UCSD-AML1 (cell line): ENCODE measurements around the gene SVEP1.
A peak's percentile ranks its signal among the peaks of the same experiment; 100 is the strongest.
"Not testable (repeated sequence)": the region's sequence is repeated elsewhere in the genome, so short reads cannot be mapped to it uniquely, and the experiment has no call there.

Experiments
- DNase-seq: peaks from one replicate; lab custom pipeline; 2025; ENCODE audit not compliant: unreplicated experiment; lab: John Stamatoyannopoulos, UW

SVEP1 gene

DNA sequence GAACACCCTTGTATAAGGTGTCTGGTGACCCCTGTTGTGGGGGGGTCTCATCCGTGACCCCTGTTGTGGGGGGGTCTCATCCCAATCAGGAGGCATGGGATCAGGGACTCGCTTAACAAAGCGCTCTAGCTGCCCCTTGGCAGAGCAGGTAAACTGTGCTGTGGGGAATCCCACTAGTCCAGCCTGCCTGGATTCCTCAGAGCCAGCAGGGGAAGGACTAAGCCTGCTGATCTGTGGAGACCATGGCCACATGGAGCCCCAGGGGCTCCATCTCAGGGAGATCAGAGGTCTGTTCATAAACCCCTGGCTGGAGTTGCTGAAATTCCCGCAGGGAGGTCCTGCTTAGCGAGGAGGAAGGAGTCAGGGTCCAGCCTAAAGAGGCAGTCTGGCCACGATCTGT lies 196.1 kb downstream of the SVEP1 start:
- DNase-seq, result no peak

DNA sequence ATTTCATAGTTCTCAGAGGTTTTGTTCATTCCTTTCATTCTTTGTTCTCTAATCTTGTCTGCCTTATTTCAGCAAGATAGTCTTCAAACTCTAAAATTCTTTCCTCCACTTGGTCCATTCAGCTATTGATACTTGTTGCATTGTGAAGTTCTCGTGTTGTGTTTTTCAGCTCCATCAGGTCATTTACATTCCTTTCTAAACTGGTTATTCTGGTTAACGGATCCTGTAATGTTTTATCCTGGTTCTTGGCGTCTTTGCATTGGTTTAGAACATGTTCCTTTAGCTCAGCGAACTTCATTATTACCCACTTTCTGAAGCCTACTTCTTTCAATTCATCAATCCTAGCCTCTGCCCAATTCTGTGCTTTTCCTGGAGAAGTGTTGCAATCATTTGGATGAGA lies 196.8 kb downstream of the SVEP1 start:
- DNase-seq, result no peak

DNA sequence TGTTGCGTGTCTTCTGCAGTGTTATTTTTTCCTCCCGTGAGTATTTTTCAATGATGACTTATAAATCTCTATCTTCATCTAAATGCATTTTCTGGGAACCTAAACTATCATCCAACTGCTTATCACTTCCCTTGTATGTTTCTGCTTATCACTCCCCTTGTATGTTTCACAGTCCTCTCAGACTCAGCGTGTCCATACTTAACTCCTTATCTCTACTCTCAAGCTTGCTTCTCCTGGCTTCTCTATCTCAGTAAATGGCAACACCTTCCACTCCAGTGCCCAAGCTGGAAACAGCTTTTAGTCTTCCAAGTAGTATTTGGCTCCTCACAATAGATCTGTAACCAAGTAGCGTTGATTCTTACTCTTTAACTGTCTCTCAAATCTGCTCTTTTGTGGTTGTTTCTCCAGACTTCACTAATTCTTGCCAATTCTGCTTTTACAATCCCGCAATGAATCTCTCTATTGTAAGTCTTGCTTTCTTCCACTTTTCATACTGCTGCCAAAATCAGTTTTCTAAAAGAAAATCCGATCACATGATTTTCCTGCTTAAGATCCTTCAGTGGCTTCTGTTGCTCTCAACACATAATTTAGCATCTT lies 208.0 kb downstream of the SVEP1 start:
- no peak for DNase-seq

DNA sequence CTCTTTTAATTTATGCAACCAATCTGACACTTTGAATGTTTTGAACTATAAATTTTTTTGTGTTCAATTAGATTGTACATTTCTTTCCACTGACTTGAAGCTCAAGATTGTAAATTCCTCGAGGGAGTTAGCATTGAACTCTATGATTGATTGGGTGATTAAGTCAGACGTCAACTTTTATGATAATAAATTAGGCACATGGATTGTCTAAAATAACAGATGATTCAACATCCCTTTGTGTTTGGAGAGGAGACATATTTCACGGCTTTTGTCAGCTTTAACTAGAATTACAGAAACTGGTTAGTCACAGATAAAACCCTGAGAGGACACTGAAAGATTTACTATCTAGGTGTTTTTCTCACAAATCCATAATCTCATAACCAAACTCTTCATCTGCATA lies 209.2 kb downstream of the SVEP1 start:
- no peak for DNase-seq

DNA sequence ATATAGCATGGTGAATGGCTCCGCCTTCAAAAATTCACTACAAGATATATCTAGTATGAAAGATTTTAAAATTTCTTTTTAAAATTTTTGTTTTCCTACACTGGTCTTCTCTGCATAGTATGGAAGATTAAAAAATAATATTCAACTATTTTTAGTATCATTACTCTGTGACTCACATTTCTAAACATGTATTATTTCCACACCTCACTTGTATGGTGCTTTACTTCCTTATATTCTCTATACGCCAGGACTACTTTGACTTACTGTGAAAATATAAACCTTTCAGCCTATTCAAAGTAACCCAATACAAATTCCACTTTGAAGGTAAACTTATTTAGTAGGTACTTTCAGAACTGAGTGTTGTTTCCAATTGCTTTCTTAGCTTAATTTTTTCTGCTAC lies 215.1 kb downstream of the SVEP1 start:
- DNase-seq, result no peak

DNA sequence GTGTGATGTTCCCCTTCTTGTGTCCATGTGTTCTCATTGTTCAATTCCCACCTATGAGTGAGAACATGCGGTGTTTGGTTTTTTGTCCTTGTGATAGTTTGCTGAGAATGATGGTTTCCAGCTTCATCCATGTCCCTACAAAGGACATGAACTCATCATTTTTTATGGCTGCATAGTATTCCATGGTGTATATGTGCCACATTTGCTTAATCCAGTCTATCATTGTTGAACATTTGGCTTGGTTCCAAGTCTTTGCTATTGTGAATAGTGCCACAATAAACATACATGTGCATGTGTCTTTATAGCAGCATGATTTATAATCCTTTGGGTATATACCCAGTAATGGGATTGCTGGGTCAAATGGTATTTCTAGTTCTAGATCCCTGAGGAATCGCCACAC lies 220.5 kb downstream of the SVEP1 start:
- not testable (repeated sequence) for DNase-seq

DNA sequence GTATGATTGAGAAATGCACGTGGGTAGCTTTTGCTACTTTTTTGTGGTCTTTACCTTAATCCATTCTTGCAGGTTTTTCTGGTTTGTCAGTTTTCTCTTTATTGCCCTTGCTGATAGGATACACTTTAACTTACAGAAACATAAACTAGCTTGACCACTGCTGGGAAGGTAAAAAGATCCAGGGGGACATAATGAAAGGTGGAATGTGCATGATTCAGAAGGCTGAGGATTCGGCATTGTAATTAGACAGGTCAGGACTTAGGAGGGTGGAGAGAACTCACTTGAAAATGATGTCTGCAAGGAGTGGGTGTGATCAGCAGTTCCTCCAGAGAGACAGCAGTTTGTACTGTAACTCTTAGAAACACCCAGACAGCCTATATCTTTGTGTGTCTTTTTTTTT lies 222.0 kb downstream of the SVEP1 start:
- no peak for DNase-seq

DNA sequence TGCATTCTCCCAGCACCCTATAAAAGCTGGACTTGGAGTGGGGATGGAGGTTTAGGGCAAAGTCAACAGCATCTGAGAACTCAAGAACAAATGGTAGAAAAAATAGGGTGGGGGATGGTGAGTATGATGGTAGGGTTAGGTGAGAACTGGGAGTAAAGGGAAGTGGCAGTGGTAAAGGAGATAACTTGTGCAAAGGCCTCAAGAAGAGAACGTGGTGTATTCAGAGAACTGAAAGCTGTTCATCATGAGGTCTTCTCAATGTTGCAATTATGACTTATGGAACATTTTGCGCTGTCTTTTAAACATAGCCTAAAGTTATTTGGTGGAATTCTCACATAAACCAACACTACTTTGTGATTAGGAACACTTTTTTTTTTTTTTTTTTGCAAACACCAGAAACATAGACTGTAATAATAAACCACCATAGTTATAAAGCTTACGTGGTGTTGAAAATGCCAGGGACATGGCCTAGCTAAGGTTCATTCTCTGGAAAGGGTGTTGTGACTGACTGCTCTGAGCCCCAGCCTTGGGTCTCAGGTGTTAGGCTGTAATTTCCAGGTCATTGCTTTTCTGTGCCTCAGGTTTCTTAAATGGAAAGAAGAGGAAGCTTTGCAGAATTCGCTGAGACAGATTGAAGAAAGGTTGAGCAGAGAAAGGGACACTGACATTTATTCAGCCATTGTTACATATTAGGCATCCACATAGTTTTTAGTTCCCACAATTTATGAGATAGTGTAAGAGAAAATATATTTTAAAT lies 222.7 kb downstream of the SVEP1 start:
- no peak for DNase-seq

DNA sequence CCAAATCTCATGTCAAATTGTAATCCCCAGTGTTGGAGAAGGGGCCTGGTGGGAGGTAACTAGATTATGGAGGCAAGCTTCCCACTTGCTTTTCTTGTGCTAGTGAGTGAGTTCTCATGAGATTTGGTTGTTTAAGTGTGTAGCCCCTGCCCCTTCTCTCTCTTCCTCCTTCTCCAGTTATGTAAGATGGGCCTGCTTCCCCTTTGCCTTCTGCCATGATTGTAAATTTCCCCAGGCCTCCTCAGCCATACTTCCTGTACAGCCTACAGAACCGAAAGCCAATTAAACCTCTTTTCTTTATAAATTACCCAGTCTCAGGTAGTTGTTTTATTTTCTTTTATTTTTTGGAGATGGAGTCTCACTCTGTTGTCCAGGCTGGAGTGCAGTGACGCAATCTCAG lies 223.6 kb downstream of the SVEP1 start:
- no peak for DNase-seq

DNA sequence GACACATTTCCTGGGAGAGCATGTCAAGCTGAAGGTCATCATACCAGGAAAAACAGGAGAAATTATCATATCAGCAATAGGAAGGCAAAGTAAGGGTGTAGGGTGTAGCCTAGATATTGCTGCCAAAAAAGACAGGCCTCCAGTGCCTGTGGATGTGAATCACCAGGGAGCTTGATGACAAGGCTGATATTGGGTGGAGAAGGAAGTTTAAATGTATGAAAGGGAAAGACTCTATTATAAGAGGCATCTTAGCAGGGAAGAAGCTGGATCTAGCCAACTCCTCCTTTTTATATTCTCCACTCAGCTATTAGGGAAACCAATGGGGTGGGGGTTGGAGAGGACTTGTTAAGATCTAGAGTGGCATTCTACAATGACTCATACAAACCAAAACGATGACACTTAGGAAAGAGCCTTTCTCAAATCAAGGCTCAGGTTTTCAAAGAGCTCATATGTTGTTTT lies 228.5 kb downstream of the SVEP1 start:
- DNase-seq, result no peak

DNA sequence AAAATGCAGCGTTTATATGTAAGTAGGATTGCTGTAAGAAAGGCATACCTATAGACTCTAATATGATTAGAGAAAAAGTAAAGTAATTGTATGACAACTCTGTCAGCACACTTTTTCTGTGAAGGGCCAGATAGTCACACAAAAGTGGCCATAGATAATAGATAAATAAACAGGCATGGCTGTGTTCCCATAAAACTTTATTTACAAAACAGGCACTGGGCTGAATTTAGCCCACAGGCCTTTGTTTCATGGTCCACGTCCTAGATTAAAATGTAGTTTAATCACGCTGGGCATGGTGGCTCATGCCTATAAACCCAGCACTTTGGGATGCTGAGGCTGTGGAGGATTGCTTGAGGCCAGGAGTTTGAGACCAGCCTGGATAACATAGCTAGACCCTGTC lies 233.2 kb downstream of the SVEP1 start:
- DNase-seq, result no peak

DNA sequence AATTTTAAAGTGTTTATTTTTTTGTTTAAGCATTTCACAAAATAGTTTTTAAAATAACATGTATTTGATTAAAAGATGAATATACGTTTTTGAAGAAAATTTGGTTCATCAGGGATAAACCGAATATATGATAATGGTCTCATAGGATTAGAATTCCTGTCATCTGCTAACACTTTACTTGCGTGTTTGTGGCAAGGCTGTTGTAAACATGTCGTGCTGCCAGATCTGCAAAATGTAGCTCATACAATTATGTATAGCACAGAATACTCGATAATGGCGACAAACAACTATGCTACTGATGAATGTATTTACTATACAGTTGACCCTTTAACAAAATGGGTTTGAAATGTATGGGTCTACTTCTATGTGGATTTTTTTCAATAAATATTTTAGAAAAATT lies 234.7 kb downstream of the SVEP1 start:
- no peak for DNase-seq

DNA sequence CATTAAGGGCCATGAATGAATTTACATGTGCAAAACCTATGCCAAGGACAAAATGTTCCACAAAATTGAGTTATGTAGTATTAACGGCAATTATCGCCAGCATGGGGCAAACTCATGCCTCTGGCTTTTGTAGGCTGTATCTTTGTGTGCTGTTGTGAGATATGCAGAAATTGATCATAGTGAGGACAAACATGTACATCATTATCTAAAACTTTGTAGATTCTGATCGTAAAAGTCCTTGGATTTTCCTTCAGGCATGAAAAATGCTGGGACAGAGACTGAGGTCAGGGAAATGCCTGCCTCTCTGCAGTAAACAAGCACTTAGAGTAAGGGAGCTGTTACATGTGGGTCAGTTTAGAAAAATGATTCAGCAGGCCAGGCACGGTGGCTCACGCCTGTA lies 236.0 kb downstream of the SVEP1 start:
- no peak for DNase-seq

DNA sequence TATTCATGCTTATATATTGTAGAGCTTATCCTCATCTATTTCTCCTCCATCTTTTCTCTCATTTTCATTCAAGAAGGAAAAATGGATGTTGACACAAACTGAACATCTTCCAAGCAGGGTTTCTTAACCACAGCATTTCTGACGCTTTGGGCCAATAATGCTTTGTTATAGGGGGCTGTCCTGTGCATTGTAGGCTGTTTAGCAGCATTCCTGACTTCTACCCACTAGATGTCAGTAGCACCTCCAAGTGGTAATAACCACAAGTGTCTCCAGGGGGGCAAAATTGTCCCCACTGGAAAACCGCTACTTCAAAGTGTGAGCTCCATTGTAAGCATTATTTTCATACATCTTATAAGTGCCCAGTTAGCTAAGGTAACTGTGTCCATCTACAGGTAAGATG lies 239.2 kb downstream of the SVEP1 start:
- no peak for DNase-seq

DNA sequence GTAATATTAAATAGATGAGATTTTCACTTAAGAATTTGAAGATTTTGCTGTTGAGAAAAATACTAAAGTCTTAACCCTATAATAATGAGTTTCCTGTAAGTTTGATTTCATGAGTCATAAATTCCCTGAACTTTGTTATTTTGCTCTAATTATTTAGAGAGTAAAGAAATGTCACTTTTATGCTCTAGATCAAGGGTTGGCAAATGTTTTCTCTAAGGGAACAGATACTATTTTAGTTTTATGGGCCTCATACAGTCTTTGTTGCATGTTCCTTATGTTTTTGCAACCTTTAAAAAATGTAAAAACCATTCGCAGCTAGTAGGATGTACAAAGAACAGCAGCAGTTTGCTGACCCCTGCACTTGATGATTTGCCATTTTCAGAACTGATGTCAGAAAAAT lies 241.4 kb downstream of the SVEP1 start:
- no peak for DNase-seq

DNA sequence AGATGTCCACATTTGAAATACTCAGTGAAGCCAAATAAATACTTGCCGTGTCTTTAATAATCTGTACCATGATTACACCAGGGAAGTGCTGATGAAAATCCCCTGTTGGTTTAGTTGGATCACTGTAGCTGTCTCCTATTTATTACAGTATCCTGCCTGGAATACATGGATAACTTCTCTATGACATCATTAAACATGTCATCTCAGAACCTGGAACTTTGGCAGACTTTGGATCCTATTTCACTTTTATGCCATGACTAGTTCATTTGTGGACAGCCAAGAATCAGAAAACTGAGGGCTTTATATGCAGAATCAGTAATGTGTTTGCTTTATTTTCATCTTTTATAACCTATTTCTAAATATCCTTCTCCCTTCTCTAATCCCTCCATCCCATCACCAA lies 241.8 kb downstream of the SVEP1 start, which contains the start of gene TXNDC8:
Gene TXNDC8 (minus strand): TSS at position 137 of the 400 bp plus-strand sequence.
- DNase-seq, result no peak

DNA sequence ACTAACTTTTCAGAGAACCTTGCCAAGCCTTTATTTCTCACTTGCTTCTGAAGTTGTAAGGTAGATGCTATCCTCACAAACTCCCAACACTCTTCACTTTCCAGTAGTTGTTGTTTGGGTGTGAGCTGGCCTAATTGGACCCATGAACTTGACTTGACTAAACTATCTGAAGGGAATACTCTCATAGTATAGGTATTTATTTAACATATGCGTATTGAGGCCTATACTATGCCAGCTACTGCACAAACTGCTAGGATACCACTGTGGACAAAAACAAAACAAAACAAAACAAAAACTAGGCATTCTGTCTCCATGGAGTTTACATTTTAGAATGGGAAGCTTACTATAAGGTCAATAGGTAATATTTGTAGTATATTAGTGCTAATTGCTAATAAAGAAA lies 243.2 kb downstream of the SVEP1 start:
- no peak for DNase-seq

DNA sequence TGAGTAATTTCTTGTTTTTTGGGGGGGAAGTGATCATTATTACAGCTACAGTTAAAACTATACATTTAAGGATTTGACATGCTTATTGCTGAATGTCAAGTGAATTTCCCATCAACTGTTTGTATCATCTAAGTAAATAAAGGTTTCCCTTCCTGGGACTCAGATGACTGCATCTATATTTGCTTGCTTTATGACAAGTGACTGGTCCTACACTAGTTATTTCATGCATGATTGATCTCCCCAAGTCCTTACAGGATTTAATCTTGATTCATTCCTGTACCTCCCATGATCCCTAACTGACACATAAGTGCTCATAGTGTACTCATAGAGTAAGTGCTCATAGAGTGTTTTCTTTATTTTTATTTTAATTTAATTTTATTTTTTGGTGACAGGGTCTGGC lies 244.7 kb downstream of the SVEP1 start:
- no peak for DNase-seq

DNA sequence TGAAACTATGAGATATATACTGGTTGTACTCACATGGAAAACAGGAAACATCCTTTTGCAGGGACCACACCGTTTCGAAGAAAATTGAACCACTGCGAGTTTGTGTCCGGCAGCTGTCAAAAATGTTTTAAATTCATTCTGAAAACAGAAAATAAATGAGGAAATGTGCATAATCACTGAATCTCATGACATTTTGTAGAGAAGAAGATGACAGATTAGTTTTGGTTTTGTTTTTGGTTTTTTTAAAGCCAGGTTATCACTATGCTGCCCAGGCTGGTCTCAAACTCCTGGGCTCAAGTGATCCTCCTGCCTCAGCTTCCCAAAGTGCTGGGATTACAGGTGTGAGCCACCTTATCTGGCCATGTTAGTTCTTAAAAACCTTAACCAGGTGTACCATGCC lies 245.4 kb downstream of the SVEP1 start:
- DNase-seq, result no peak

DNA sequence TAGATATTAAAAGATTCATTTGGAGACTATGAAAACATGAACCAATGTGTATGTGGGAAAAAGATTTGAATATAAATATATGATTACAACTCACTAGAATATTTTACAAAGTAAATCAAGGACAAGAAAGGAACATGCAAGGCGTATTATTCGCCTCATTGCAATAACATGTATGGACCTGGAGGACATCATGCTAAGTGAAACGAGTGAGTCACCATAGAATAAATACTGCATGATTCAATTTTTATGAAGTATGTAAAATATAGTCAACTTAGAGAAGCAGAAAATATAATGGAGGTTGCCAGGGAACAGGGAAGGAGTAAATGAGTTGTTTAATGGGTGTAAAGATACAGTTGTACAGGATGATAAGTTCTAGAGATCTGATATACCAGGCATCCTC lies 246.8 kb downstream of the SVEP1 start:
- no peak for DNase-seq

DNA sequence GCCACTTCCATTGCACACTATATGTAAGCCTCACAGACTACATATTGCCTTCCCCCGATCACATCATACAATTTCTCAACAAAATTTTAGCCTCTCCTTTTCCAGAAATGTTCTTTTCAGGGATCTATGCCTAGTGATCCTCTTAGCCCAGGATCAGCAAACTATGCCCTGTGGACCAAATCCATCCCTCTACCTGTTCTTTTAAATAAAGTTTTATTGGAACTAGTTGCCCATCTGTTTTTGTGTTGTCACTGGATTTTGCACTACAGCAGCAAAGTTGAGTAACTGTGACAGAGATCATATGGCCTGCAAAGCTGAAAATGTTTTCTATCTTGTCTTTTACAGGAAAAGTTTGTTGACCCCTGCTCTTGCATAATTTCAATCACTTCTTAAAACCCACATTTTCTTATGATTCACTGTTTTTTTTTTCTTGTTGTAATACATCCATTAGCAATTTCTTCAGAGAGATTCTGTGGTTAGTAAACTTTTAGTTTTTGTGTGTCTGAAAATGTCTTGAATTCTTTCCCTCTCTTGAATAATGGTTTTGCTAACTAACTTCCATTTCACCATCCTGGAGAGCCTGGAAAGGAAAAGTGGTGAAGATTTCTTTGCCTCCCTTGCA lies 248.9 kb downstream of the SVEP1 start:
- DNase-seq, result no peak

DNA sequence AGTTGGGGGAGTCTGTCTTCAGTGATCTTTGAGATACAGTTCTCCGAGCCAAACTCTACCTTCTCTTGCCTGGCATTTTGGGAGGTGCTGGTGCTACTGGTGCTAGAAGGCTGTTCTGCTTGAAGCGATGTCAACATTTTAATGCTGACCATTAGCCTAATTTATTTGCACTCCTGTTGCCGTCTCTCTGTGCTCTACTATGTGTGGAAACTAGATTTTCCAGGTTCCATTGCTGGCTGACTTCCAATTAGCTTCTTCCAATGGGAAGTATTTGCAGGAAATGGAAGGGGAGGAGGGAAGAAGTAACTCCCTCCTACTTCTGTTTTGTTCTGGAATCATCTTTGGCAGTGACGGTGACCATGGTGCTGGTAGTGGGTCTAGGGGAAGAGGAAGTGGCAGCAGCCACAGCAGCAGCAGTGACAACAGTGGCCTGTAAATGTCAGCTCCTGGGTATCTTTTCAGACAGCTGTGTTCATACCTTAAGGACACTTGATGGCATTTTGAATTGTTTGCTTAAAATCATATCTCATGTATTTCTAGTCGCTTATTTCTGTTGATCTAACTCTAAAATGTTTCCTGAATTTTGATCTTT lies 249.8 kb downstream of the SVEP1 start:
- DNase-seq, result peak; percentile 18
